Brain microvascular endothelial cell (primary cell): ENCODE measurements around the gene PTPRN2.

Experiments used
- DNase-seq: peaks from one replicate; pipeline ENCODE4 v3.0.0-alpha.2; 2020
- H3K27ac ChIP-seq: fragments of 250-450 bp; sonication (Bioruptor Pico); 2 replicates; pipeline ENCODE4 v1.5.1; 2020; ENCODE audit warnings: mild to moderate bottlenecking, moderate library complexity
- H3K27me3 ChIP-seq: fragments of 250-450 bp; sonication (Bioruptor Pico); replicated peaks from 2 replicates; pipeline ENCODE4 v1.5.1; 2020; ENCODE audit warnings: mild to moderate bottlenecking
- H3K36me3 ChIP-seq: fragments of 250-450 bp; sonication (Bioruptor Pico); replicated peaks from 2 replicates; pipeline ENCODE4 v1.5.1; 2020; ENCODE audit warnings: mild to moderate bottlenecking
- H3K4me3 ChIP-seq: 2 replicates; pipeline ENCODE4 v1.5.1; 2011; ENCODE audit warnings: low read depth, mild to moderate bottlenecking, control low read depth, low read length, moderate library complexity
- CTCF ChIP-seq: IDR thresholded peaks from 2 replicates; pipeline ENCODE4 v1.5.1; 2011; ENCODE audit warnings: low read depth, mild to moderate bottlenecking, moderate library complexity, low read length, control low read depth, inconsistent platforms; ENCODE audit errors: missing control alignments
- in situ Hi-C: cut with HindIII; loops from 2 replicates; pipeline ENCODE4 v1.10.0; 2017; ENCODE audit warnings: low sequenced_read_pairs, low pct_ligation_motif_present

The PTPRN2 gene

GRCh38 chr7:158487631-158488151 lies 99.9 kb downstream of the PTPRN2 start:
- H3K36me3 ChIP-seq: no peaks in the 10 kb centered on the region
- DNase-seq: no peak
- no peaks in the 10 kb centered on the region for H3K27me3 ChIP-seq
- in situ Hi-C loops: no loop called here
- no peak overlapping the region for H3K4me3 ChIP-seq
- no peak for TF ChIP-seq CTCF
- H3K27ac ChIP-seq: no peak overlapping the region

GRCh38 chr7:158486919-158487318 lies 100.7 kb downstream of the PTPRN2 start:
- H3K4me3 ChIP-seq: no peak overlapping the region
- no peak overlapping the region for H3K27ac ChIP-seq
- in situ Hi-C loops: no loop called here
- no peaks in the 10 kb centered on the region for H3K27me3 ChIP-seq
- no peak for TF ChIP-seq CTCF
- DNase-seq: no peak
- H3K36me3 ChIP-seq: no peaks in the 10 kb centered on the region

GRCh38 chr7:158484801-158485531 lies 102.7 kb downstream of the PTPRN2 start:
- no peak for DNase-seq
- Histone ChIP-seq H3K4me3 (no peak overlapping the region), H3K27me3 (no peaks in the 10 kb centered on the region), H3K36me3 (no peaks in the 10 kb centered on the region), H3K27ac (no peak overlapping the region)
- no peak for TF ChIP-seq CTCF
- in situ Hi-C loops: no loop called here

- no peaks in the 10 kb centered on the region for H3K36me3 ChIP-seq
- H3K4me3 ChIP-seq: no peak overlapping the region
- H3K27me3 ChIP-seq: no peaks in the 10 kb centered on the region
- in situ Hi-C loops: no loop called here
- no peak overlapping the region for H3K27ac ChIP-seq
- no peak for TF ChIP-seq CTCF
- DNase-seq: no peak
Measured at GRCh38 chr7:158482480-158482879, 105.1 kb downstream of the PTPRN2 start.

GRCh38 chr7:158479664-158480025 lies 108.0 kb downstream of the PTPRN2 start:
- Histone ChIP-seq H3K27me3 (no peaks in the 10 kb centered on the region), H3K36me3 (no peaks in the 10 kb centered on the region), H3K4me3 (no peak overlapping the region), H3K27ac (no peak overlapping the region)
- TF ChIP-seq CTCF: no peak
- in situ Hi-C loops: no loop called here
- DNase-seq: no peak
